GM12878 (cell line): ENCODE data around the gene ANK2. TPM values are rescaled to one million over a fixed set of nuclear protein-coding genes. Genes with fewer than 3 reads are reported as not detected.

Source experiments
- ATAC-seq: fragments of 200-7000 bp; cut with Tn5 transposase; 3 replicates; pipeline ENCODE4 v1.9.1; 2020; ENCODE audit warnings: mild to moderate bottlenecking, moderate library complexity
- BruUV-seq: library from RNA; stranded (reverse); fragments of 400-500 nt; replicated peaks from 2 replicates; lab custom pipeline; 2021; lab: Mats Ljungman, UMichigan
- CTCF ChIA-PET: fragments of 300-600 bp; sonication (Branson Sonifier 250); formaldehyde crosslinking; extraction: SDS; loops from one replicate; lab custom pipeline; 2021; ENCODE audit warnings: inconsistent platforms; lab: Yijun Ruan, JAX
- POLR2A ChIA-PET: fragments of 350-600 bp; formaldehyde crosslinking; extraction: SDS; loops from one replicate; lab custom pipeline; 2021; ENCODE audit warnings: inconsistent platforms; lab: Charles Lee
- RAD21 ChIA-PET: fragments of 300-600 bp; sonication (Branson Sonifier 250); formaldehyde crosslinking; loops from one replicate; lab custom pipeline; 2023; ENCODE audit warnings: antibody characterized with exemption; ENCODE audit not compliant: unreplicated experiment; lab: Charles Lee
- SMC1A ChIA-PET: fragments of 300-600 bp; sonication (Branson Sonifier 250); formaldehyde crosslinking; loops from one replicate; lab custom pipeline; 2023; ENCODE audit not compliant: unreplicated experiment, uncharacterized antibody; lab: Charles Lee
- DNase-seq: peaks from one replicate; pipeline ENCODE4 v3.0.0-alpha.2; 2011; ENCODE audit warnings: low read depth, low spot score
- FAIRE-seq: peaks from 3 replicates; lab custom pipeline; 2011; peaks lifted over from hg19 to GRCh38; lab: Jason Lieb, UNC
- H2AFZ ChIP-seq: 2 replicates; pipeline ENCODE4 v1.6.0; 2011; ENCODE audit warnings: low read depth, low read length, control low read depth; ENCODE audit not compliant: control insufficient read depth
- H3K27ac ChIP-seq: 2 replicates; pipeline ENCODE4 v1.5.1; 2011; ENCODE audit warnings: control low read depth; ENCODE audit not compliant: control insufficient read depth, insufficient read depth
- H3K27me3 ChIP-seq, 2 experiments: replicated peaks in 1 of 2; 2 replicates each; pipeline versions ENCODE4 v1.6.0 to v1.6.1; 2011; ENCODE audit warnings: low read length in 1 of 2; ENCODE audit not compliant: control insufficient read depth in 2 of 2, insufficient read depth in 2 of 2
- H3K36me3 ChIP-seq, 2 experiments: 2 replicates each; pipeline ENCODE4 v1.5.1; 2011; ENCODE audit warnings: low read length in 1 of 2; ENCODE audit not compliant: control insufficient read depth in 2 of 2, insufficient read depth in 2 of 2
- H3K4me1 ChIP-seq: 2 replicates; pipeline ENCODE4 v1.6.1; 2011; ENCODE audit warnings: mild to moderate bottlenecking, low read length, moderate library complexity, mixed read lengths; ENCODE audit not compliant: control insufficient read depth, insufficient read depth
- H3K4me2 ChIP-seq: 2 replicates; pipeline ENCODE4 v1.6.0; 2011; ENCODE audit warnings: control low read depth; ENCODE audit not compliant: control insufficient read depth, insufficient read depth
- H3K4me3 ChIP-seq: fragments of 200-600 bp; sonication (generic); 2 replicates; pipeline ENCODE4 v1.5.1; 2016
- H3K79me2 ChIP-seq: 2 replicates; pipeline ENCODE4 v1.6.0; 2011; ENCODE audit warnings: low read length; ENCODE audit not compliant: control insufficient read depth, insufficient read depth
- H3K9ac ChIP-seq: 2 replicates; pipeline ENCODE4 v1.8.0; 2011; ENCODE audit warnings: low read length, control low read depth, mixed read lengths; ENCODE audit not compliant: control insufficient read depth, insufficient read depth
- H3K9me3 ChIP-seq: replicated peaks from 3 replicates; pipeline ENCODE4 v1.5.1; 2011; ENCODE audit warnings: mild to moderate bottlenecking, low read length; ENCODE audit not compliant: control insufficient read depth, insufficient read depth
- H4K20me1 ChIP-seq: 2 replicates; pipeline ENCODE4 v1.6.0; 2011; ENCODE audit not compliant: control insufficient read depth, insufficient read depth
- EGR1 ChIP-seq, 2 experiments: IDR thresholded peaks; 1 replicate in 1 of 2; 2 replicates in 1 of 2; pipeline ENCODE4 v1.6.1; 2011 to 2012; ENCODE audit warnings: low read depth in 2 of 2, low read length in 2 of 2, borderline replicate concordance in 1 of 2, mild to moderate bottlenecking in 1 of 2, moderate library complexity in 1 of 2
- EP300 ChIP-seq, 2 experiments: fragments of 150-350 bp in 1 of 2; IDR thresholded peaks; 2 replicates each; pipeline ENCODE4 v1.6.1; 2011 to 2012; ENCODE audit warnings: low read depth in 2 of 2, low read length in 2 of 2, borderline replicate concordance in 1 of 2, improper control_type of control experiment in 1 of 2, inconsistent platforms in 1 of 2; ENCODE audit not compliant: control insufficient read depth in 1 of 2
- GABPA ChIP-seq: IDR thresholded peaks from 2 replicates; pipeline ENCODE4 v1.6.1; 2014; ENCODE audit warnings: antibody characterized with exemption, low read depth, mild to moderate bottlenecking, inconsistent platforms
- LARP7 ChIP-seq: fragments of 450-650 bp; IDR thresholded peaks from 2 replicates; pipeline ENCODE4 v1.6.1; 2017; ENCODE audit warnings: mild to moderate bottlenecking
- MEF2A ChIP-seq: IDR thresholded peaks from 2 replicates; pipeline ENCODE4 v1.6.1; 2011; ENCODE audit warnings: low read depth, mild to moderate bottlenecking, low read length, moderate library complexity; ENCODE audit not compliant: insufficient read depth
- NBN ChIP-seq: fragments of 450-650 bp; IDR thresholded peaks from 2 replicates; pipeline ENCODE4 v1.6.1; 2016
- NFYB ChIP-seq: IDR thresholded peaks from 2 replicates; pipeline ENCODE4 v1.6.1; 2011; ENCODE audit warnings: low read depth, mild to moderate bottlenecking, low read length, improper control_type of control experiment, moderate library complexity; ENCODE audit not compliant: insufficient read depth
- ZNF687 ChIP-seq: fragments of 450-650 bp; IDR thresholded peaks from 2 replicates; pipeline ENCODE4 v1.6.1; 2017; ENCODE audit warnings: mild to moderate bottlenecking, moderate library complexity
- WGBS: methylation state at CpG from one replicate; pipeline ENCODE4 v1.1.6; 2016; ENCODE audit warnings: low lambda C conversion rate; ENCODE audit not compliant: insufficient replicate concordance, insufficient coverage; ENCODE audit errors: missing lambda C conversion rate; 5-methylcytosine and 5-hydroxymethylcytosine counted together
- in situ Hi-C: fragments of 300-500 bp; cut with MboI; formaldehyde crosslinking; loops from 9 replicates; pipeline ENCODE4 v1.14.3; 2018; ENCODE audit warnings: mixed read lengths
- intact Hi-C: fragments of 100-400 bp; cut with micrococcal nuclease; formaldehyde crosslinking; loops from one replicate; pipeline ENCODE4 v1.14.2; 2022; ENCODE audit not compliant: unreplicated experiment
- polyA plus RNA-seq, 11 experiments: library from polyadenylated mRNA; depleted of rRNA in 4 of 11; unstranded in 6 of 11; stranded (reverse) in 5 of 11; fragments of >200 nt; fragmentation: Nextera tagmentation in 4 of 11; fragmentation: Illumina TruSeq in 1 of 11; extraction: Ambion mirVana in 4 of 11; extraction: Trizol in 1 of 11; gene quantifications; 1 replicate in 1 of 11; 2 replicates in 10 of 11; pipeline versions ENCODE4 v1.2.1 to v1.2.3, GENCODE V29; 2011 to 2016; ENCODE audit warnings: inconsistent platforms in 2 of 11, missing spikeins in 2 of 11, low read depth in 1 of 11
- total RNA-seq, 4 experiments: library from RNA; depleted of rRNA in 3 of 4; stranded (reverse); fragments of >200 nt in 3 of 4; fragmentation: Illumina TruSeq in 1 of 4; extraction: Trizol in 1 of 4; gene quantifications; 2 replicates each; pipeline versions ENCODE4 v1.2.1 to v1.2.3, GENCODE V29; 2013 to 2021
- TF ChIP-seq, protein P1 (sequence below), 3 experiments: IDR thresholded peaks in 2 of 3; conservative IDR thresholded peaks in 1 of 3; 2 replicates each; pipeline ENCODE4 v1.5.1; 2011; ENCODE audit warnings: low read depth in 3 of 3, low read length in 3 of 3, mild to moderate bottlenecking in 3 of 3, control low read depth in 2 of 3, moderate library complexity in 2 of 3, inconsistent platforms in 1 of 3, mixed read lengths in 1 of 3; ENCODE audit not compliant: control insufficient read depth in 2 of 3, insufficient read depth in 1 of 3; ENCODE audit errors: extremely low read depth in 1 of 3

The ANK2 gene
- total and polyA plus RNA-seq, 10 of the 15 experiments (the other 5 are each of a cell fraction or from before 2014, with no cell fraction given), result 1.6 to 13.0 (median 4.1) TPM

DNA sequence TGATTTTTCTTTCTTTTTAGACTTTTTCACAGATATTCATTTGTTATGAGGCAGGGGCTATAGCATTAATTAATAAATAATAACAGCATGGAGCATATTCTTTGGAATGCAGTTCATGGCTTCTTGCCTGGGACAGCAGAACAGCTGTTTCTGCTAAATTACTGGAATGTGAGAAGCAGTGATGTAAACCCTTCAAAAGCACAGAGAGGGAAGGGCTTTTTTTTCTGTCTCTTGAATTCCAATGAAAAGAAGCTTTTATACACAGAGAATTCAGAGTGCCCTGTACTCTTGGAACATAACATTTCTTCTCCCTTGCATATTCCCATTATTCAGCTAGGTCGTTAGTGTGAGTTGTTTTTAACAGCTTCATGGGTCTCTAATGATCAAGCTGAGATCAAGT lies 28.5 kb upstream of the ANK2 start:
- Histone ChIP-seq H3K4me1 (no peaks in the 10 kb centered on the region), H3K27me3 (no peaks in the 10 kb centered on the region), H3K4me3 (no peak overlapping the region), H3K4me2 (no peak overlapping the region), H2AFZ (no peak overlapping the region), H4K20me1 (no peaks in the 10 kb centered on the region), H3K79me2 (no peaks in the 10 kb centered on the region), H3K27ac (no peak overlapping the region), H3K9ac (no peak overlapping the region), H3K9me3 (no peaks in the 10 kb centered on the region), H3K36me3 (no peaks in the 10 kb centered on the region)
- BruUV-seq, result no TSS peak
- DNase-seq, result no peak
- ChIA-PET POLR2A (no interaction called here), RAD21 (no interaction called here), SMC1A (interaction anchor here (0.6 to 2.4 kb wide), 5 partner anchors 8 to 70 kb away, joined by 3 to 5 read pairs (median 4); no protein-coding TSS in a partner anchor), CTCF (interaction anchor here (0.8 to 0.9 kb wide), 2 partner anchors 10 to 32 kb away, joined by 3 to 4 read pairs; no protein-coding TSS in a partner anchor)
- in situ Hi-C loops, result no loop called here
- no peak for FAIRE-seq
- intact Hi-C loops, result no loop called here
- WGBS, result 38% methylated on average over 1 of the region's 1 CpG
- no peak for TF ChIP-seq EP300 (IDR thresholded peaks at IDR 0.05; ENCODE audit: borderline replicate concordance in 1 of 2, control insufficient read depth in 1 of 2, low read depth in 2 of 2, low read length in 2 of 2)
- TF ChIP-seq, protein P1, sequence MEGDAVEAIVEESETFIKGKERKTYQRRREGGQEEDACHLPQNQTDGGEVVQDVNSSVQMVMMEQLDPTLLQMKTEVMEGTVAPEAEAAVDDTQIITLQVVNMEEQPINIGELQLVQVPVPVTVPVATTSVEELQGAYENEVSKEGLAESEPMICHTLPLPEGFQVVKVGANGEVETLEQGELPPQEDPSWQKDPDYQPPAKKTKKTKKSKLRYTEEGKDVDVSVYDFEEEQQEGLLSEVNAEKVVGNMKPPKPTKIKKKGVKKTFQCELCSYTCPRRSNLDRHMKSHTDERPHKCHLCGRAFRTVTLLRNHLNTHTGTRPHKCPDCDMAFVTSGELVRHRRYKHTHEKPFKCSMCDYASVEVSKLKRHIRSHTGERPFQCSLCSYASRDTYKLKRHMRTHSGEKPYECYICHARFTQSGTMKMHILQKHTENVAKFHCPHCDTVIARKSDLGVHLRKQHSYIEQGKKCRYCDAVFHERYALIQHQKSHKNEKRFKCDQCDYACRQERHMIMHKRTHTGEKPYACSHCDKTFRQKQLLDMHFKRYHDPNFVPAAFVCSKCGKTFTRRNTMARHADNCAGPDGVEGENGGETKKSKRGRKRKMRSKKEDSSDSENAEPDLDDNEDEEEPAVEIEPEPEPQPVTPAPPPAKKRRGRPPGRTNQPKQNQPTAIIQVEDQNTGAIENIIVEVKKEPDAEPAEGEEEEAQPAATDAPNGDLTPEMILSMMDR (IDR thresholded peaks at IDR 0.05 in 2 of 3, conservative IDR thresholded peaks at IDR 0.05 in 1 of 3; ENCODE audit: control insufficient read depth in 2 of 3, extremely low read depth in 1 of 3, insufficient read depth in 1 of 3, low read depth in 3 of 3, low read length in 3 of 3), result no peak
- no peak for TF ChIP-seq NBN
- TF ChIP-seq MEF2A, result no peak
- no peak for TF ChIP-seq LARP7
- TF ChIP-seq NFYB, result no peak
- no peak for TF ChIP-seq ZNF687
- no peak for TF ChIP-seq GABPA
- no peak for TF ChIP-seq EGR1 (IDR thresholded peaks at IDR 0.05; ENCODE audit: borderline replicate concordance in 1 of 2, low read depth in 2 of 2, low read length in 2 of 2)
- no peak for ATAC-seq
